KMS-11 (cell line): Measurements from ENCODE around the gene PIGQ.

Source experiments
- H2AFZ ChIP-seq: fragments of 200-600 bp; sonication (generic); 2 replicates; pipeline ENCODE4 v1.6.1; 2016; ENCODE audit warnings: antibody characterized with exemption, mixed run types, low read depth
- H3K27ac ChIP-seq: fragments of 200-600 bp; sonication (generic); 2 replicates; pipeline ENCODE4 v1.6.1; 2016; ENCODE audit warnings: mild to moderate bottlenecking, mixed run types
- H3K27me3 ChIP-seq: fragments of 200-600 bp; sonication (generic); 2 replicates; pipeline ENCODE4 v1.6.1; 2017; ENCODE audit warnings: mild to moderate bottlenecking, low read depth, mixed run types, moderate library complexity; ENCODE audit not compliant: insufficient read depth
- H3K36me3 ChIP-seq: fragments of 200-600 bp; sonication (generic); 2 replicates; pipeline ENCODE4 v1.6.1; 2017; ENCODE audit warnings: mild to moderate bottlenecking, mixed run types; ENCODE audit not compliant: insufficient read depth
- H3K4me1 ChIP-seq: fragments of 200-600 bp; sonication (generic); 2 replicates; pipeline ENCODE4 v1.6.1; 2016; ENCODE audit warnings: mild to moderate bottlenecking, low read depth, mixed run types; ENCODE audit not compliant: poor library complexity, severe bottlenecking
- H3K4me2 ChIP-seq: fragments of 200-600 bp; sonication (generic); 2 replicates; pipeline ENCODE4 v1.7.0; 2016; ENCODE audit warnings: mild to moderate bottlenecking, mixed run types
- H3K4me3 ChIP-seq: fragments of 200-600 bp; sonication (generic); IDR thresholded peaks from 2 replicates; pipeline ENCODE4 v1.6.1; 2017; ENCODE audit warnings: low read depth, low read length, mixed read lengths; ENCODE audit not compliant: insufficient read depth
- H3K79me2 ChIP-seq: fragments of 200-600 bp; sonication (generic); 2 replicates; pipeline ENCODE4 v1.6.1; 2016; ENCODE audit warnings: low read depth, mixed run types; ENCODE audit not compliant: insufficient read depth
- H3K9ac ChIP-seq: fragments of 200-600 bp; sonication (generic); 2 replicates; pipeline ENCODE4 v1.6.1; 2016; ENCODE audit warnings: mild to moderate bottlenecking, mixed run types
- H4K20me1 ChIP-seq: fragments of 200-600 bp; sonication (generic); 2 replicates; pipeline ENCODE4 v1.6.1; 2016; ENCODE audit warnings: mild to moderate bottlenecking, mixed run types; ENCODE audit not compliant: insufficient read depth
- CTCF ChIP-seq: fragments of 200-600 bp; sonication (generic); conservative IDR thresholded peaks from 2 replicates; pipeline ENCODE4 v1.6.1; 2017; ENCODE audit warnings: low read depth, mild to moderate bottlenecking, antibody characterized with exemption, low read length, moderate library complexity, mixed read lengths

The PIGQ gene

GRCh38 chr16:588639-588888 lies 18.8 kb downstream of the PIGQ start:
- Histone ChIP-seq H3K36me3 (no peaks in the 10 kb centered on the region), H4K20me1 (no peaks in the 10 kb centered on the region), H3K4me1 (peaks cover 22% of the 10 kb centered on the region), H2AFZ (no peak overlapping the region), H3K27ac (peak overlapping the region; percentile 94), H3K4me2 (peak overlapping the region; percentile 74; the same call in 1 of the 2 replicates), H3K27me3 (no peaks in the 10 kb centered on the region; the same call in 1 of the 2 replicates), H3K4me3 (no peak overlapping the region), H3K9ac (peak overlapping the region; percentile 94), H3K79me2 (peaks cover 40% of the 10 kb centered on the region)
- TF ChIP-seq CTCF: no peak

GRCh38 chr16:588889-589657 lies 19.3 kb downstream of the PIGQ start:
- peak overlapping the region; percentile 94 for H3K27ac ChIP-seq
- no peak for TF ChIP-seq CTCF
- peaks cover 22% of the 10 kb centered on the region for H3K4me1 ChIP-seq
- H3K36me3 ChIP-seq: no peaks in the 10 kb centered on the region
- peaks cover 41% of the 10 kb centered on the region for H3K79me2 ChIP-seq
- no peak overlapping the region for H3K4me3 ChIP-seq
- peak overlapping the region; percentile 92 for H2AFZ ChIP-seq
- no peaks in the 10 kb centered on the region; the same call in 1 of the 2 replicates for H3K27me3 ChIP-seq
- H3K4me2 ChIP-seq: peak overlapping the region; percentile 74; the same call in 1 of the 2 replicates
- H3K9ac ChIP-seq: peak overlapping the region; percentile 94
- no peaks in the 10 kb centered on the region for H4K20me1 ChIP-seq

GRCh38 chr16:589658-590187 lies 20.0 kb downstream of the PIGQ start, which contains the start of gene RAB40C:
Gene RAB40C (plus strand): TSS chr16:590066. CDS start chr16:590292, 226 bp downstream.
- Histone ChIP-seq H3K79me2 (peaks cover 47% of the 10 kb centered on the region), H2AFZ (peak within 1 kb of the TSS; percentile 92), H3K36me3 (no peaks in the 10 kb centered on the region), H3K9ac (peak within 1 kb of the TSS; percentile 94), H3K27ac (peak within 1 kb of the TSS; percentile 94), H4K20me1 (no peaks in the 10 kb centered on the region), H3K27me3 (no peaks in the 10 kb centered on the region; the same call in 1 of the 2 replicates), H3K4me1 (peaks cover 22% of the 10 kb centered on the region), H3K4me2 (peak within 1 kb of the TSS; percentile 95), H3K4me3 (no peak within 1 kb of the TSS)
- no peak for TF ChIP-seq CTCF

GRCh38 chr16:590188-590814 lies 20.5 kb downstream of the PIGQ start:
- no peaks in the 10 kb centered on the region for H3K36me3 ChIP-seq
- H3K79me2 ChIP-seq: peaks cover 49% of the 10 kb centered on the region
- H3K4me3 ChIP-seq: no peak overlapping the region
- peak overlapping the region; percentile 34; the same call in 1 of the 2 replicates for H3K27ac ChIP-seq
- no peaks in the 10 kb centered on the region for H4K20me1 ChIP-seq
- H3K9ac ChIP-seq: peak overlapping the region; percentile 57; the same call in 1 of the 2 replicates
- TF ChIP-seq CTCF: no peak
- H3K27me3 ChIP-seq: no peaks in the 10 kb centered on the region; the same call in 1 of the 2 replicates
- H2AFZ ChIP-seq: peak overlapping the region; percentile 68; the same call in 1 of the 2 replicates
- H3K4me1 ChIP-seq: peaks cover 22% of the 10 kb centered on the region
- H3K4me2 ChIP-seq: peak overlapping the region; percentile 95
